Natural killer cell (primary cell): Measurements from ENCODE around the gene UBAP2L. TPM values are rescaled to one million over a fixed set of nuclear protein-coding genes. Genes with fewer than 3 reads are reported as not detected.

ENCODE experiments used
- ATAC-seq, 3 donors: fragments of 150-1000 bp in 2 of 3; fragments of 200-7000 bp in 1 of 3; cut with Tn5 transposase; 1 replicate in 1 of 3; 2 replicates in 2 of 3; pipeline ENCODE4 v1.10.0; 2021; ENCODE audit warnings: mild to moderate bottlenecking in 2 of 3, moderate library complexity in 2 of 3
- DNase-seq, 2 donors: peaks; one replicate each; pipeline versions ENCODE4 v3.0.0 to v3.0.0-alpha.2; 2013 to 2021; ENCODE audit warnings: mixed read lengths in 1 of 2
- H3K27ac ChIP-seq: one replicate; pipeline ENCODE4 v1.5.1; 2013; ENCODE audit warnings: mild to moderate bottlenecking, low read length
- H3K27me3 ChIP-seq: one replicate; pipeline ENCODE4 v1.6.1; 2013; ENCODE audit warnings: low read length; ENCODE audit not compliant: control insufficient read depth, insufficient read depth
- H3K36me3 ChIP-seq: one replicate; pipeline ENCODE4 v1.6.1; 2013; ENCODE audit warnings: low read length; ENCODE audit not compliant: control insufficient read depth, insufficient read depth
- H3K4me1 ChIP-seq: one replicate; pipeline ENCODE4 v1.6.1; 2013; ENCODE audit warnings: low read length; ENCODE audit not compliant: control insufficient read depth, insufficient read depth
- H3K4me3 ChIP-seq: one replicate; pipeline ENCODE4 v1.5.1; 2013; ENCODE audit warnings: low read length
- H3K9me3 ChIP-seq: one replicate; pipeline ENCODE4 v1.6.1; 2013; ENCODE audit warnings: low read length; ENCODE audit not compliant: control insufficient read depth, insufficient read depth
- H3K27ac Mint-ChIP-seq, 2 donors: one replicate each; pipeline ENCODE4 v1.8.0; 2022; ENCODE audit warnings: mild to moderate bottlenecking in 2 of 2, mixed read lengths in 2 of 2, moderate library complexity in 1 of 2
- H3K27me3 Mint-ChIP-seq, 2 donors: one replicate each; pipeline ENCODE4 v1.8.0; 2022; ENCODE audit warnings: low read depth in 2 of 2, mixed read lengths in 2 of 2
- H3K36me3 Mint-ChIP-seq: one replicate; pipeline ENCODE4 v1.8.0; 2022; ENCODE audit warnings: mixed read lengths
- H3K4me1 Mint-ChIP-seq, 2 donors: one replicate each; pipeline ENCODE4 v1.8.0; 2022; ENCODE audit warnings: mixed read lengths in 2 of 2
- H3K4me3 Mint-ChIP-seq: one replicate; pipeline ENCODE4 v1.8.0; 2022; ENCODE audit warnings: mild to moderate bottlenecking, moderate library complexity, mixed read lengths
- H3K9me3 Mint-ChIP-seq, 2 donors: one replicate each; pipeline ENCODE4 v1.8.0; 2022; ENCODE audit warnings: mixed read lengths in 2 of 2
- CTCF ChIP-seq: fragments of 200-600 bp; IDR thresholded peaks from one replicate; pipeline ENCODE4 v1.8.0; 2022; ENCODE audit warnings: antibody characterized with exemption
- WGBS: methylation state at CpG from one replicate; pipeline ENCODE4 v1.1.7; 2013; ENCODE audit warnings: missing lambda C conversion rate; ENCODE audit not compliant: insufficient coverage; 5-methylcytosine and 5-hydroxymethylcytosine counted together
- intact Hi-C: fragments of 100-400 bp; cut with micrococcal nuclease; formaldehyde crosslinking; loops from one replicate; pipeline ENCODE4 v1.14.2; 2022
- total RNA-seq, 4 donors: library from RNA; stranded (reverse); fragments of 120-200 nt in 1 of 4; gene quantifications; one replicate each; pipeline versions ENCODE4 v1.2.3 to v1.2.4, GENCODE V29; 2013 to 2022

UBAP2L gene
- total RNA-seq, 3 donors from 2014 or later (not counting 1 experiment from before 2014, with no cell fraction given): 195 to 220 (median 218) TPM

GRCh38 chr1:154212083-154212482, 8.7 kb upstream of the UBAP2L start:
- Mint-ChIP-seq H3K36me3 (peaks cover 7% of the 10 kb centered on the region), H3K27ac (peak overlapping the region in 1 of 2 donors; percentile 44), H3K4me3 (no peak overlapping the region), H3K4me1 (no peaks in the 10 kb centered on the region), H3K9me3 (no peaks in the 10 kb centered on the region), H3K27me3 (no peaks in the 10 kb centered on the region)
- no peaks in the 10 kb centered on the region for H3K4me1 ChIP-seq
- intact Hi-C loops: no loop called here
- no peak overlapping the region for H3K4me3 ChIP-seq
- DNase-seq (no peak), ATAC-seq (no peak)
- H3K9me3 ChIP-seq: no peaks in the 10 kb centered on the region
- TF ChIP-seq CTCF: no peak
- WGBS: 98% methylated on average over 10 of the region's 10 CpGs
- H3K36me3 ChIP-seq: peaks cover 53% of the 10 kb centered on the region
- H3K27me3 ChIP-seq: no peaks in the 10 kb centered on the region
- no peak overlapping the region for H3K27ac ChIP-seq

- H3K9me3 Mint-ChIP-seq: no peaks in the 10 kb centered on the region
- no peaks in the 10 kb centered on the region for H3K4me1 ChIP-seq
- H3K36me3 Mint-ChIP-seq: peaks cover 7% of the 10 kb centered on the region
- H3K4me1 Mint-ChIP-seq: peaks cover 9 to 11% of the 10 kb centered on the region in 2 donors
- no peak overlapping the region for H3K4me3 Mint-ChIP-seq
- no peak for DNase-seq
- H3K36me3 ChIP-seq: peaks cover 59% of the 10 kb centered on the region
- H3K4me3 ChIP-seq: no peak overlapping the region
- no peak for TF ChIP-seq CTCF
- ATAC-seq: peak in 1 of 3 donors; percentile 38
- intact Hi-C loops: no loop called here
- no peak overlapping the region for H3K27ac Mint-ChIP-seq
- H3K9me3 ChIP-seq: no peaks in the 10 kb centered on the region
- 89% methylated on average over 1 of the region's 1 CpG for WGBS
- no peak overlapping the region for H3K27ac ChIP-seq
- no peaks in the 10 kb centered on the region for H3K27me3 ChIP-seq
- no peaks in the 10 kb centered on the region for H3K27me3 Mint-ChIP-seq
These were observed 7.5 kb upstream of the UBAP2L start for GRCh38 chr1:154213274-154213673.

DNA sequence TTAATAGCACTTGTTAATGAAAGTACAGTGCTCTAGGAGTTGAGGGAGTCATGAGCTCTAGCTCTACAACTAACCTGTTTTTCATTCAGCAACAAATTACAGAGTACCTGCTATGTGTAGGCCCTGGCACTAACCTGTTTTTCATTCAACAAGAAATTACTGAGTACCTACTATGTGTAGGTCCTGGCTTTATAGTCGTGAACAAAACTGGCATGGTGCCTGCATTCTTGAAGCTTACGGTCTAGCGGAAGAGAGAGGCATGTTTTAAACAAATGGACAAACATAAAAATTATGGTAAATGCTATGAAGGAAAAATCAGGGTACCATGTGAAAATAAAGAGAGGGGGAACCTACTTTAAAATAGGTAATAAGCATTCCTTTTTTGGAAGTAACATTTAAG, 2.2 kb upstream of the UBAP2L start:
- Mint-ChIP-seq H3K27me3 (peaks cover 0 to 2% of the 10 kb centered on the region in 2 donors), H3K9me3 (no peaks in the 10 kb centered on the region), H3K4me3 (peak overlapping the region; percentile 90), H3K4me1 (peaks cover 46 to 58% of the 10 kb centered on the region in 2 donors), H3K36me3 (peaks cover 6% of the 10 kb centered on the region), H3K27ac (peak overlapping the region; percentile 97 to 98)
- peaks cover 21% of the 10 kb centered on the region for H3K4me1 ChIP-seq
- no peak for TF ChIP-seq CTCF
- DNase-seq: no peak
- peaks cover 29% of the 10 kb centered on the region for H3K36me3 ChIP-seq
- H3K9me3 ChIP-seq: no peaks in the 10 kb centered on the region
- no peak overlapping the region for H3K27ac ChIP-seq
- ATAC-seq: no peak
- H3K27me3 ChIP-seq: no peaks in the 10 kb centered on the region
- H3K4me3 ChIP-seq: no peak overlapping the region
- intact Hi-C loops: no loop called here
- WGBS: 100% methylated on average over 3 of the region's 3 CpGs

DNA sequence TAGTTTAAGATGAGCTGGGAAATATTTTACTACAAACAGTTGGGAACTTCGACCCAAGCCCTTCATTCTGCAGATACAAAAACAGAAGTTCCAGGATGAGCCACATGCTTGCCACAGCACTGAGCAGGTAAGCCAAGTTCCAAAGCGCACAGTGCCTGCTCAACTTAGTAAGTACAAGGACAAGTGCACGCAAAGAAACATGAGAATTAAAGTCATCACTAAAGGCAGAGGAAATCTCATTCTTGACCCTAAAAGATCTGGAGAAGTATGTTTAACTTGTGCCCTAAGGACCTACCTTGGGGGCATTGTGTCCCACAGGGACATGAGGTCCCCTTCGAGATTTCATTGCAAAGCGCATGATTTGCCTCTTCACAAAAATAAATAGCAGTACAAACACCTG, 1.2 kb upstream of the UBAP2L start:
- ATAC-seq (no peak), DNase-seq (peak in 1 of 2 donors; percentile 27)
- TF ChIP-seq CTCF: no peak
- Histone ChIP-seq H3K36me3 (peaks cover 20% of the 10 kb centered on the region), H3K4me3 (peak overlapping the region; percentile 96), H3K9me3 (no peaks in the 10 kb centered on the region), H3K4me1 (peaks cover 21% of the 10 kb centered on the region), H3K27ac (peak overlapping the region; percentile 95), H3K27me3 (no peaks in the 10 kb centered on the region)
- intact Hi-C loops: no loop called here
- H3K27me3 Mint-ChIP-seq: peaks cover 0 to 2% of the 10 kb centered on the region in 2 donors
- peak overlapping the region; percentile 97 to 98 for H3K27ac Mint-ChIP-seq
- WGBS: 18% methylated on average over 5 of the region's 5 CpGs
- H3K36me3 Mint-ChIP-seq: peaks cover 6% of the 10 kb centered on the region
- H3K4me1 Mint-ChIP-seq: peaks cover 56 to 68% of the 10 kb centered on the region in 2 donors
- H3K4me3 Mint-ChIP-seq: peak overlapping the region; percentile 90
- no peaks in the 10 kb centered on the region for H3K9me3 Mint-ChIP-seq
